ENCODE data around the gene CCDC78. TPM values are rescaled to one million over a fixed set of nuclear protein-coding genes. Genes with fewer than 3 reads are reported as not detected.

Gene CCDC78
- total RNA-seq, 1 experiment from 2014 or later = 22.9 TPM

GRCh38 chr16:709566-710499 is 16.4 kb downstream of the CCDC78 start:
- no TSS peak for BruUV-seq (replicated peaks)
- DNase-seq (ENCODE audit: low read depth, low spot score) (no peak), ATAC-seq (no peak)
- no peak overlapping the region for H3K9ac ChIP-seq (ENCODE audit: low read length)
- TF ChIP-seq CTCF (IDR thresholded peaks at IDR 0.05 in 2 of 3, conservative IDR thresholded peaks at IDR 0.05 in 1 of 3; ENCODE audit: borderline replicate concordance in 1 of 3, insufficient read depth in 1 of 3, low read depth in 2 of 3, low read length in 2 of 3) (0 out of 6 replicates have a peak, but pooled peaks of 1 of the 3 experiments have one; percentile 11), CBX3 (IDR thresholded peaks at IDR 0.05; ENCODE audit: low read depth) (no peak)
- no peaks in the 10 kb centered on the region for H4K20me1 ChIP-seq (ENCODE audit: insufficient read depth)
- no peaks in the 10 kb centered on the region for H3K27me3 ChIP-seq (ENCODE audit: insufficient read depth, low read length)
- intact Hi-C loops (cut with micrococcal nuclease) = loop anchor here (5.0 kb wide), 2 partner anchors 167 to 347 kb away; no protein-coding TSS in a partner anchor
- RAD21 ChIA-PET (ENCODE audit: low non-redundant PET in 1 of 2, low total read pairs in 2 of 2, uncharacterized antibody in 2 of 2, unreplicated experiment in 2 of 2) = no interaction called here
- H3K4me3 ChIP-seq (replicated peaks in 1 of 2; ENCODE audit: low read depth in 1 of 2, low read length in 2 of 2) = no peak overlapping the region
- CTCF ChIA-PET = interaction anchor here (1.5 kb wide), 1 partner anchor 18 kb away, joined by 3 read pairs; no protein-coding TSS in a partner anchor
- peaks cover 17 to 54% of the 10 kb centered on the region in 2 experiments for H3K4me1 ChIP-seq (ENCODE audit: control insufficient read depth in 1 of 2, insufficient read depth in 2 of 2, low read length in 2 of 2)
- H3K9me3 ChIP-seq (ENCODE audit: control insufficient read depth in 1 of 2, insufficient read depth in 1 of 2, low read depth in 1 of 2, low read length in 2 of 2) = no peaks in the 10 kb centered on the region
- no peaks in the 10 kb centered on the region for H3K36me3 ChIP-seq (ENCODE audit: control insufficient read depth in 1 of 2, insufficient read depth in 2 of 2, low read length in 2 of 2)
- no peak overlapping the region for H3K27ac ChIP-seq (ENCODE audit: low read depth, low read length)
- H2AFZ ChIP-seq (ENCODE audit: low read depth, low read length, poor library complexity, severe bottlenecking) = no peak overlapping the region
- H3K9me2 ChIP-seq (ENCODE audit: insufficient read depth) = no peaks in the 10 kb centered on the region
- POLR2A ChIA-PET = no interaction called here
- H3K79me2 ChIP-seq (ENCODE audit: insufficient read depth, low read length) = peaks cover 2% of the 10 kb centered on the region
- H3K4me2 ChIP-seq (ENCODE audit: low read length) = peak overlapping the region; percentile 17; the same call in 1 of the 2 replicates

GRCh38 chr16:708959-709358 is 17.3 kb downstream of the CCDC78 start:
- DNase-seq (ENCODE audit: low read depth, low spot score) = no peak
- ChIA-PET POLR2A (no interaction called here), RAD21 (ENCODE audit: low non-redundant PET in 1 of 2, low total read pairs in 2 of 2, uncharacterized antibody in 2 of 2, unreplicated experiment in 2 of 2) (no interaction called here), CTCF (no interaction called here)
- Histone ChIP-seq H3K79me2 (ENCODE audit: insufficient read depth, low read length) (peaks cover 11% of the 10 kb centered on the region), H3K9ac (ENCODE audit: low read length) (no peak overlapping the region), H2AFZ (ENCODE audit: low read depth, low read length, poor library complexity, severe bottlenecking) (no peak overlapping the region), H3K4me2 (ENCODE audit: low read length) (no peak overlapping the region), H4K20me1 (ENCODE audit: insufficient read depth) (no peaks in the 10 kb centered on the region), H3K36me3 (ENCODE audit: control insufficient read depth in 1 of 2, insufficient read depth in 2 of 2, low read length in 2 of 2) (no peaks in the 10 kb centered on the region), H3K4me1 (ENCODE audit: control insufficient read depth in 1 of 2, insufficient read depth in 2 of 2, low read length in 2 of 2) (peaks cover 10 to 52% of the 10 kb centered on the region in 2 experiments), H3K9me2 (ENCODE audit: insufficient read depth) (no peaks in the 10 kb centered on the region), H3K27me3 (ENCODE audit: insufficient read depth, low read length) (no peaks in the 10 kb centered on the region), H3K9me3 (ENCODE audit: control insufficient read depth in 1 of 2, insufficient read depth in 1 of 2, low read depth in 1 of 2, low read length in 2 of 2) (no peaks in the 10 kb centered on the region), H3K4me3 (replicated peaks in 1 of 2; ENCODE audit: low read depth in 1 of 2, low read length in 2 of 2) (no peak overlapping the region), H3K27ac (ENCODE audit: low read depth, low read length) (no peak overlapping the region)
- BruUV-seq (replicated peaks) = no TSS peak
- no peak for ATAC-seq
- intact Hi-C loops (cut with micrococcal nuclease) = no loop called here
- TF ChIP-seq POLR2A (IDR thresholded peaks at IDR 0.05; ENCODE audit: borderline replicate concordance, extremely low read depth, insufficient read depth, insufficient read length) = no peak
- no peak for TF ChIP-seq CEBPB (IDR thresholded peaks at IDR 0.05; ENCODE audit: low read depth)
- no peak for TF ChIP-seq FOSL1 (IDR thresholded peaks at IDR 0.05; ENCODE audit: low read depth)
- no peak for TF ChIP-seq MAX (IDR thresholded peaks at IDR 0.05)
- no peak for TF ChIP-seq ELF1 (IDR thresholded peaks at IDR 0.05; ENCODE audit: borderline replicate concordance, low read depth)
- no peak for TF ChIP-seq SRF (IDR thresholded peaks at IDR 0.05; ENCODE audit: low read depth)
- no peak for TF ChIP-seq RAD21 (IDR thresholded peaks at IDR 0.05; ENCODE audit: low read depth)
- TF ChIP-seq EGR1 (IDR thresholded peaks at IDR 0.05; ENCODE audit: low read depth) = no peak
- TF ChIP-seq POLR2AphosphoS5 (IDR thresholded peaks at IDR 0.05; ENCODE audit: low read depth, low read length) = no peak
- TF ChIP-seq SP1 (IDR thresholded peaks at IDR 0.05; ENCODE audit: low read depth) = no peak
- no peak for TF ChIP-seq CTCF (IDR thresholded peaks at IDR 0.05 in 2 of 3, conservative IDR thresholded peaks at IDR 0.05 in 1 of 3; ENCODE audit: borderline replicate concordance in 1 of 3, insufficient read depth in 1 of 3, low read depth in 2 of 3, low read length in 2 of 3)
- no peak for TF ChIP-seq ZFX (IDR thresholded peaks at IDR 0.05)

Measured in HCT116 (cell line).